Left renal cortex interstitium (tissue), 4 donors: ENCODE data around the gene MFAP3L. TPM values are rescaled to one million over a fixed set of nuclear protein-coding genes. Genes with fewer than 3 reads are reported as not detected.
"Not testable (repeated sequence)": the region's sequence is repeated elsewhere in the genome, so short reads cannot be mapped to it uniquely, and the experiment has no call there.

Experiments used
- DNase-seq, 4 donors: peaks; one replicate each; pipeline ENCODE4 v3.0.0-alpha.2; 2013; ENCODE audit warnings: low read depth in 4 of 4, low spot score in 2 of 4, missing footprints in 1 of 4
- polyA plus RNA-seq, 4 donors: library from polyadenylated mRNA; unstranded; fragments of 120-200 nt; gene quantifications; one replicate each; pipeline ENCODE4 v1.2.1, GENCODE V29; 2013; ENCODE audit not compliant: insufficient read length in 4 of 4

The MFAP3L gene
- polyA plus RNA-seq, 4 donors, result 19.4 to 26.8 (median 20.7) TPM

- no peak for DNase-seq
These were observed 73.8 kb downstream of the MFAP3L start for GRCh38 chr4:169952236-169953002.

GRCh38 chr4:169948271-169948670, 77.9 kb downstream of the MFAP3L start:
- no peak for DNase-seq

- no peak for DNase-seq
These were observed 80.6 kb downstream of the MFAP3L start for GRCh38 chr4:169945636-169946035.

- not testable (repeated sequence) for DNase-seq
These were observed 82.6 kb downstream of the MFAP3L start for GRCh38 chr4:169943601-169944000.

GRCh38 chr4:169941141-169941540, 85.1 kb downstream of the MFAP3L start:
- DNase-seq, result no peak

GRCh38 chr4:169940460-169940859, 85.7 kb downstream of the MFAP3L start:
- DNase-seq, result no peak

Other genes with a start within 250 kb of the MFAP3L start
- gene AADAT, start 63.6 kb upstream of the MFAP3L start, polyA plus RNA-seq, result 10 to 100 TPM; 19.6 to 36.2 (median 27.2) TPM